Osteoblast (primary cell): ENCODE results near the gene SLC35G3. TPM values are rescaled to one million over a fixed set of nuclear protein-coding genes. Genes with fewer than 3 reads are reported as not detected.
"Not testable (repeated sequence)": the region's sequence is repeated elsewhere in the genome, so short reads cannot be mapped to it uniquely, and the experiment has no call there.

Source experiments
- DNase-seq: peaks from one replicate; pipeline ENCODE4 v3.0.0; 2011; ENCODE audit warnings: low spot score, mixed read lengths; ENCODE audit not compliant: insufficient read length; ENCODE audit errors: missing footprints
- H2AFZ ChIP-seq: 2 replicates; pipeline ENCODE4 v1.6.0; 2011; ENCODE audit warnings: mild to moderate bottlenecking, low read length
- H3K27ac ChIP-seq: 2 replicates; pipeline ENCODE4 v1.5.1; 2011; ENCODE audit warnings: mild to moderate bottlenecking, low read depth, low read length, moderate library complexity
- H3K27me3 ChIP-seq: 2 replicates; pipeline ENCODE4 v1.6.0; 2012; ENCODE audit warnings: mild to moderate bottlenecking, control low read depth, inconsistent platforms, low read length, moderate library complexity; ENCODE audit not compliant: insufficient read depth
- H3K36me3 ChIP-seq: 2 replicates; pipeline ENCODE4 v1.5.1; 2011; ENCODE audit warnings: mild to moderate bottlenecking, low read length, control low read depth, moderate library complexity; ENCODE audit not compliant: insufficient read depth
- H3K4me1 ChIP-seq: 2 replicates; pipeline ENCODE4 v1.5.1; 2011; ENCODE audit warnings: mild to moderate bottlenecking, low read length, control low read depth, moderate library complexity; ENCODE audit not compliant: insufficient read depth
- H3K4me2 ChIP-seq: 2 replicates; pipeline ENCODE4 v1.6.0; 2011; ENCODE audit warnings: mild to moderate bottlenecking, low read length; ENCODE audit not compliant: insufficient read depth
- H3K4me3 ChIP-seq: fragments of 200-600 bp; sonication (generic); 3 replicates; pipeline ENCODE4 v1.5.1; 2012; ENCODE audit warnings: mild to moderate bottlenecking, low read length, inconsistent platforms; ENCODE audit not compliant: insufficient read depth
- H3K79me2 ChIP-seq: 2 replicates; pipeline ENCODE4 v1.6.0; 2012; ENCODE audit warnings: mild to moderate bottlenecking, low read length, control low read depth, inconsistent platforms; ENCODE audit not compliant: insufficient read depth
- H3K9me3 ChIP-seq: 2 replicates; pipeline ENCODE4 v1.5.1; 2011; ENCODE audit warnings: low read depth, low read length, control low read depth
- H4K20me1 ChIP-seq: 2 replicates; pipeline ENCODE4 v1.6.0; 2012; ENCODE audit warnings: mild to moderate bottlenecking, low read length, control low read depth; ENCODE audit not compliant: insufficient read depth
- total RNA-seq: library from RNA; depleted of rRNA; stranded (reverse); fragments of >200 nt; gene quantifications from 2 replicates; pipeline ENCODE4 v1.2.3, GENCODE V29; 2012
- TF ChIP-seq, protein P1 (sequence below): IDR thresholded peaks from 2 replicates; pipeline ENCODE4 v1.5.1; 2011; ENCODE audit warnings: mild to moderate bottlenecking, low read depth, low read length, moderate library complexity; ENCODE audit errors: extremely low read depth

SLC35G3 gene
- total RNA-seq, 1 donor: not detected

DNA sequence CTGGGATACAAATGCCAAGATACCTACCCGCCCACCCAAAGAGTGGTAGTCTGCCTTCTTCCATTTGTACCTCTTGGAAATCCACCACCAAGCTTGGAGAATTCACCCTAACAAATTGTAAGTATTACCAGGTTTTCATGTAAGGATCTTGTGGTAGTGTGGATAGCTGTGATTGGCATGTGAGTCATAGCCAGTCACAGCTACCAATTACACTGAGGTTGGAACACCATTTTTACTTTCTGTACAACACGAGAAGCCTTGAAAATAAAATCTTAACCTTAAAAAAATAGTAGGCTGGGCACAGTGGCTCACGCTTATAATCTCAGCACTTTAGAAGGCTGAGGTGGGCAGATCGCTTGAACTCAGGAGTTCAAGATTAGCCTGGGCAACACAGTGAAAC lies 18.5 kb upstream of the SLC35G3 start:
- Histone ChIP-seq H3K4me1 (no peaks in the 10 kb centered on the region), H3K27ac (no peak overlapping the region), H3K4me2 (no peak overlapping the region), H3K79me2 (no peaks in the 10 kb centered on the region), H3K4me3 (no peak overlapping the region), H3K27me3 (no peaks in the 10 kb centered on the region), H3K9me3 (no peaks in the 10 kb centered on the region), H2AFZ (no peak overlapping the region), H4K20me1 (no peaks in the 10 kb centered on the region), H3K36me3 (no peaks in the 10 kb centered on the region)
- TF ChIP-seq, protein P1, sequence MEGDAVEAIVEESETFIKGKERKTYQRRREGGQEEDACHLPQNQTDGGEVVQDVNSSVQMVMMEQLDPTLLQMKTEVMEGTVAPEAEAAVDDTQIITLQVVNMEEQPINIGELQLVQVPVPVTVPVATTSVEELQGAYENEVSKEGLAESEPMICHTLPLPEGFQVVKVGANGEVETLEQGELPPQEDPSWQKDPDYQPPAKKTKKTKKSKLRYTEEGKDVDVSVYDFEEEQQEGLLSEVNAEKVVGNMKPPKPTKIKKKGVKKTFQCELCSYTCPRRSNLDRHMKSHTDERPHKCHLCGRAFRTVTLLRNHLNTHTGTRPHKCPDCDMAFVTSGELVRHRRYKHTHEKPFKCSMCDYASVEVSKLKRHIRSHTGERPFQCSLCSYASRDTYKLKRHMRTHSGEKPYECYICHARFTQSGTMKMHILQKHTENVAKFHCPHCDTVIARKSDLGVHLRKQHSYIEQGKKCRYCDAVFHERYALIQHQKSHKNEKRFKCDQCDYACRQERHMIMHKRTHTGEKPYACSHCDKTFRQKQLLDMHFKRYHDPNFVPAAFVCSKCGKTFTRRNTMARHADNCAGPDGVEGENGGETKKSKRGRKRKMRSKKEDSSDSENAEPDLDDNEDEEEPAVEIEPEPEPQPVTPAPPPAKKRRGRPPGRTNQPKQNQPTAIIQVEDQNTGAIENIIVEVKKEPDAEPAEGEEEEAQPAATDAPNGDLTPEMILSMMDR: no peak
- DNase-seq: no peak

DNA sequence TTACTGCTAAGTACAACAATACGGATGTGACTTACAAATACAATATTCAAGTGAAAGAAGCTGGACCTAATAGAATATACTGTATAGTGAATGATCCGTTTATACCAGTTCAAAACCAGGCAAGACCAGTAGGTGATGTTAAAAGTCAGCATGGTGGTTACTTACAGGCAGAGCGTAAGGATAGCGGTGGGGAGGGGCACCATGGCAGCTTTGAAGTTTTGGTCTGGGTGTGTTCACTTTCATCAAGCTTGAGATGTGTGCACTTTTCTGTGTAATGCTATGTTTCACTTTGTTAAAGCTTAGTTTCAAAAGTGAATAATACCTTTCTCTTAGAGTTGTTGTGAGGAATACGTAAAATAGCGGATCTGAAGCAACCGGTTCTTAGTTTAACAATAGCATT lies 16.5 kb upstream of the SLC35G3 start:
- no peaks in the 10 kb centered on the region for H4K20me1 ChIP-seq
- peaks cover 3% of the 10 kb centered on the region for H3K27me3 ChIP-seq
- no peaks in the 10 kb centered on the region for H3K36me3 ChIP-seq

DNA sequence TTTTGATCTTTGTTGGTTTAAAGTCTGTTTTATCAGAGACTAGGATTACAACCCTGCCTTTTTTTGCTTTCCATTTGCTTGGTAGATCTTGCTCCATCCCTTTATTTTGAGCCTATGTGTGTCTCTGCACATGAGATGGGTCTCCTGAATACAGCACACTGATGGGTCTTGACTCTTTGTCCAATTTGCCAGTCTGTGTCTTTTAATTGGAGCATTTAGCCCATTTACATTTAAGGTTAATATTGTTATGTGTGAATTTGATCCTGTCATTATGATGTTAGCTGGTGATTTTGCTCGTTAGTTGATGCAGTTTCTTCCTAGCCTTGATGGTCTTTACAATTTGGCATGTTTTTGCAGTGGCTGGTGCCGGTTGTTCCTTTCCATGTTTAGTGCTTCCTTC lies 8.4 kb upstream of the SLC35G3 start:
- H2AFZ ChIP-seq, H3K36me3 ChIP-seq, H3K79me2 ChIP-seq, DNase-seq, H3K4me2 ChIP-seq, H3K4me3 ChIP-seq, H4K20me1 ChIP-seq, H3K9me3 ChIP-seq, H3K27ac ChIP-seq, H3K4me1 ChIP-seq, H3K27me3 ChIP-seq: not testable (repeated sequence)

More for the DNA sequence above, 16.5 kb upstream of the SLC35G3 start:
- Histone ChIP-seq H3K9me3 (no peaks in the 10 kb centered on the region), H3K27ac (no peak overlapping the region), H3K4me3 (no peak overlapping the region), H3K79me2 (no peaks in the 10 kb centered on the region), H3K4me2 (no peak overlapping the region), H2AFZ (no peak overlapping the region), H3K4me1 (no peaks in the 10 kb centered on the region)
- DNase-seq: no peak
- TF ChIP-seq, protein P1: no peak

DNA sequence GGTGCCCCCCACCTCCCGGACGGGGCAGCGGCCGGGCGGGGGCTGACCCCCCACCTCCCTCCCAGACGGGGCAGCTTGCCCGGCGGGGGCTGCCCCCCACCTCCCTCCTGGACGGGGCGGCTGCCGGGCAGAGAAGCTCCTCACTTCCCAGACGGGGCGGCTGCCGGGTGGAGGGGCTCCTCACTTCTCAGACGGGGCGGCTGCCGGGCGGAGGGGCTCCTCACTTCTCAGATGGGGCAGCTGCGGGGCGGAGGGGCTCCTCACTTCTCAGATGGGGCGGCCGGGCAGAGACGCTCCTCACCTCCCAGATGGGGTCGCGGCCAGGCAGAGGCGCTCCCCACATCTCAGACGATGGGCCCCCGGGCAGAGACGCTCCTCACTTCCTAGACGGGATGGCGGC lies 869 bp upstream of the SLC35G3 start:
- not testable (repeated sequence) for H3K79me2 ChIP-seq, H3K27ac ChIP-seq, DNase-seq, H3K9me3 ChIP-seq, H4K20me1 ChIP-seq, H3K4me2 ChIP-seq, H3K27me3 ChIP-seq, H2AFZ ChIP-seq, H3K36me3 ChIP-seq, H3K4me1 ChIP-seq, H3K4me3 ChIP-seq

DNA sequence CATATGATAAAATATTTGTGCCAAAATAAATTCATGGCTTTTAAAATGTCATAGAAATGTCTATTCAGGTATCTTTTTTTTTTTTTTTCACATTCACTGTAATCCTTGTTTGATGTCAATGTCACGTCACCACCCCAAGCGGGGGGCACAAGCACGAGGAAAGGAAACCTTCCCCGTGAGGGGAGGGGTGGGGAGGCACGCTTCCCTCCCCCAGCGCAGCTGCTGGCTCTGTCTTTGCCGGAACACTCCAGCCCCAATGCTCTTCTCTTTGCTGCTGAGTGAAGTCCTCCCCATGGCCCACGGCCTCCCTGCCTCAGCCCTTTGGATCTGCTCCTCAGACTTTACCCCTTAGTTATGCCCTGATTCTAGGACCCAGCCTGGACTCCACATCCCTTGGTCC lies 1.5 kb downstream of the SLC35G3 start:
- no peak overlapping the region for H2AFZ ChIP-seq
- H3K9me3 ChIP-seq: no peaks in the 10 kb centered on the region
- no peak overlapping the region for H3K27ac ChIP-seq
- TF ChIP-seq, protein P1: no peak
- H3K4me3 ChIP-seq: no peak overlapping the region
- no peaks in the 10 kb centered on the region for H3K27me3 ChIP-seq
- no peaks in the 10 kb centered on the region for H3K4me1 ChIP-seq
- DNase-seq: no peak
- no peaks in the 10 kb centered on the region for H3K79me2 ChIP-seq
- H4K20me1 ChIP-seq: no peaks in the 10 kb centered on the region
- H3K4me2 ChIP-seq: no peak overlapping the region
- H3K36me3 ChIP-seq: no peaks in the 10 kb centered on the region
